Activated CD4-positive, CD25-positive, alpha-beta regulatory T cell (primary cell): ENCODE measurements around the gene RGP1.

ENCODE experiments used
- DNase-seq, 4 experiments: peaks; one replicate each; lab custom pipeline; 2025; lab: John Stamatoyannopoulos, UW

Gene RGP1

DNA sequence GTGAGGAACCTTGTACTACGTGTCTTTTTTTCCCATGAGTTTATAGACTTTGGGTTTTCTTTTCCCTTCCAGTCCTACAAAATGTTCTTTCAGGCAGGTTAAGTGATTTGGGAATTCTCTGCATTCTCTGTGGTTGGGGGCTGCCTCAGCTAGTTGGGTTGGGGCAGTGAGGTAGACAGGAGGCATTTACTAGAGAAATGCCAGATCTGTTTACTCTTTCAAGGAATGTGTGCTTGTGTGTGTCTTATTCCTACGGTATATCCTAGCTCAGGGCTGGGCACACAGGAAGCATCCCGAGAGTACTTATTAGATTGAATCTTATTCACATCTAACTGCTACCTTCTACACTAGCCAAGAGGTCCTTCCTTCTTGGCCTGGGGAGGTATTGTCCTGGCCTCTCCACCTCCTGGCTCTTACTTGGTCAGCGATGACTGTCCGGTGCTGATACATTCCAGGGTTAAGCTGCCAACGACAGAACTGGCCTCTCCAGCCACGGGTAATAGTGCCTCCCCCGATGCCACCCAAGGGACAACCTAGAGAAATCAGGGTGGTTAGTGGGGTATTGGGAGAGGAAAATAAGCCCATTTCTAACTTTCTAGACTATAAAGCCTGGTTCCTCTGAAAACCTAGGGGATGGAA is 5.1 kb upstream of the RGP1 start:
- no peak for DNase-seq

DNA sequence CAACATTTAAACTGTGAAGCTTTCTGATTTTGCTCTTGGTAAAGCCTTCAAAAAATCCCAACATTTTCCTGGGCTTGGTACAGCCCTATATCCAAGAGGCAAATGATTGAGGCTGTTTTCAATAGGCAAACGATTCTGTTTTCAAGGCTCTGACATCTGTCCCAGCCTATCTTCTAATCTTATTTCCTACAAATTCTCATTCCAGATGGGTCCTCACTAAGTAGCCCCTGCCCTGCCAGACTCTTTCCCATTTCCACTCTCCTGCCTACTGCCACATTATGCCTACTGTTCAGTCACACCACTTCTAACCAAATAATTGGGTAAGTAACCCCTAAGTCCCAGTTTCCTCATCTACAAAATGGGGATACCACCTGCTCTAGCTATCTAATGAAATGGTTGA is 3.5 kb upstream of the RGP1 start:
- DNase-seq, result no peak

DNA sequence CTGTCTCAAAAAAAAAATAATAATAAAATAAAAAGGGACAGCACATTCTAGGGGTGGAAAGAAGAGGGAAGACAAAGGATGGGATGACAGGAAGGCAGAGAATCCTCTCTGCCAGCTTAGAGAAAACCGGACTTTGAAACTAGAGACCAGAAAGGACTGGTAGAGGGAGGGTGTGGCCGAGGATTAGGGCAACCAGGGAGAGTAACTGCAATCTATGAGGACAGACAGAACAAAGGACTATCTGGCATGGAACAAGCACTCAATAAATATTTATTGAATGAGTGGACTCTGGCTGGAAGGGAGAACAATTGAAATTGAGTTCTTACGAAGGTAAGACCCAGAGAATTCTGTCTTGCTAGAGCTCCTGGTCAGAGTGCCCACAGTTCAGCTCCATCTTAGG is 2.5 kb upstream of the RGP1 start:
- no peak for DNase-seq

DNA sequence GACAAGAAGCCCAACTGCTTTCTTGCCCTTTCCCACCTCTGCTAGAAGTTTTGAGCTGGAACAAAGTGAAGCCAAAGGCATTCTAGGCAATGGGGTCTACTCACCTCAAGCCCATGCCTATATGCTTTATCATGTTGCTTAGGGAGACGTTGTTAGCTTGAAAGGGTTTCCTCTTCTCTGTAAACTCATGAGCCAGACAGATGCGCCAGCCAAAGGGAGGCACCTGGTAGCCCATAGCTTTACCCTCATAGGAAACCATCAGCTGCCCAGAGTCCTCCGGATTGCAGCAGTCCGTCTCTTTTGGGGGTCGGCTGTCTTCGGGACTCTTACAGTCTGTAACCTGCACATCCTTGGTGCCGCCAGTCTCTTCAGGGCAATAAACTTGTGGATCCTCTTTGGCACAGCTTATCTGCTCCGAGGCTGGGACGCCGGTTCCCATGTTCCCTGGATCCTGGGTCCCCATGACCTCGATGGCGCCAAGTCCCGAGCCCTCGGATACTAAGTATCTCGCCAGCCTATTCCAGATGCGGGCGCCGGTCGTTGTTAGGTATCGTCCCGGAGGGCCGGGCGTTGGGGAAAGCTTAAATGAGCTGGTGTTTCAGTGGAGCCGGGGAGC is 737 bp upstream of the RGP1 start:
- no peak for DNase-seq

DNA sequence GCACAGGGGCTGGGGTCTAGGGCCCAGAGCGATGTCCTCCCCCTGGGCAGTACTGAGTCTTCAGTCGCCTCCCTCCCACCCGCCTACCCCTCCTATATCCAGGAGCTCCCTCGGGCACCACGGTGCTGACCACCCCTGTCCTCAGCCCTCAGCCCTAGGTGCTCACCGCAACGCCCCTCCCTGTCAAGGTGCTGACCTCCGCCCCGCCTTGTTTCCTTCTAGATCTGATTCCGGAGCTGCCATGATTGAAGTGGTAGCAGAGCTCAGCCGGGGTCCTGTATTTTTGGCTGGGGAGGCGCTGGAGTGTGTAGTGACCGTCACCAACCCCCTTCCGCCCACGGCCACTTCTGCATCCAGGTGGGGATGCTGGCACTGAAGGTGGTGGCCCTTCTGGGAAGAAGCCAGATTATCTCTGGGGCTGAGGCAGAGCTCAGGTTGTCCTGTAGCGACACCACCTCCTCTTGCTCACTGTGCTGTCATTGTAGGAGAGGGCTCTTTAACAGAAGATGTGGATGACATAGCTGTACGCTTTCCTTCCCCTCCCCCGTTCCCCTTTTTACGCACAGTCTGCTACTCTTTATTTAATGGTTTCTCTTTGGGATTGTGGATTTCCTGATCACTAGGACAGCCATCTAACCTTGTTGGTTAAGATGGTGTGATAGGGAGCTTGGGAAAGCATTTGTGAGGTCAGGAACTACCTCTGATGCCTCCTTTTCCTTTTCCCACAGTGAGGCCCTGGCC is 598 bp downstream of the RGP1 start:
- DNase-seq, result peak in 1 of 4 experiments; percentile 13

DNA sequence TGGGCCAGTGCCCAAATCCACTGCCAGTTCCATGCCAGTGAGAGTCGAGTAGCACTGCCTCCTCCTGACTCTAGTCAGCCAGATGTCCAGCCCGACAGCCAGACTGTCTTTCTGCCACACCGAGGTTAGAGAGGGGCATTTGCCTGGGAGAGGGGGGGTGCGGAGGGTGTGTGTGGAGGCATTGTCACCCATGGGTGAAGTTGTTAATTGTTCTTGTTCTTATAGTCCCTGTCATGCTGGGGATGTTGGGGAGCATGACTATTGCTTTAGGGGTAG is 1.1 kb downstream of the RGP1 start:
- DNase-seq, result no peak

DNA sequence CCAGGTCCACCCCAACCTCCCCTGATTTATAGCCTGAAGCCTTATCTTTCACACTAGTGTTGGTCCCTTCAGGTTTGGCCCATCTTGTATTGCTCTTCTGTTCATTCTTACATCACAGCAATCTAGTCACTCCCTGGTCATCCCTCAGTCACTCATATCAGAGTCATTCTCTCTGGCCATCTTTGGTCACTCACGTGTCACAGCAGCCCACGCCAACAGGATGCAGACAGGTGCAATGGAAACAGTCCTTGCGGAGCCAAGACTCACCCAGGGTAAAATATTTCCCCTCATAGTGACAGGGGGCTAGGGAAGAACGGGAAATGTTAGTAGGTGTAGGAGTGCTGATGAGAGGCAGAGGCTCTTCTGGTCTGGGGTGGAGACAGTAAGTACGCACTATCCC is 4.4 kb downstream of the RGP1 start:
- no peak for DNase-seq

DNA sequence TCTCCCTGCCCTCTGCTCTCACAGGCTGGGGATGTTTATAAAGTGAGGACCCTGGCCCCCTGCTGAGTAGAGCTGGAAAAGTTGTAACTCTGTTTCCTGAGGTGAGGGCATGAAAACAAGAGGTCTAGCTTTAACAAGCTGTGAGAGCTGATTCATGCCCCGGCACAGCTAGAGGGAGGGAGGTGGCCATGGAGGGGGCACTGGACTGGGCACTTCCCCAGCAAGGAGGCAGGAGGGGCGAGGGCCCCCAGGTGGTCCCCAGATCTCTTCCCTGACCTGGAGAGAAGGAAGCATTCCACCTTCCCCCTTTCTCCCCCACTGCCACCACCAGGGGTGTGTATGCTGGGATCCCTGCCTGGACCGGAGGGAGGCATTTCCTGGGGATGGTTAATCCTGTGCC is 5.2 kb downstream of the RGP1 start, which contains the start of gene MSMP:
TSS of gene MSMP (minus strand) at position 13 of the 400 bp plus-strand sequence. CDS start 147 bp downstream, outside the sequence.
- no peak for DNase-seq

DNA sequence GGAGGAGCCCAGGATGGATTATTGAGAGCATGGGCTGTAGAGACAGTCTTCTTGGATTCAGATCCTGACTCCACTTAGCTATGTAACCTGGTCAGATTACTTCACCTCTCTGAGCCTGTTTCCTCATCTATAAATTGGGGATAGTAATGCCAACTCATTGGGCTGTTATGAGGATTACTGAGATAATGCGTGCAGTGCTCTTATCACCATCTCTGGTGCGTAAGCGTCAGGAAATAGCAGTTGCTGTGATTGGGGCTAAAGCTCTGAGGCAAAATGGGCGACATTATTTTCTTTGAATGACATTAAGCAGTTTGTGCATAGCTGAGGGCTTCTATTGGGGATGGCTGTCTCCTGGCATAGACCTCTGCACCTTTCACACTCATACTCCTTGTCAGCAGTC is 6.0 kb downstream of the RGP1 start:
- no peak for DNase-seq

DNA sequence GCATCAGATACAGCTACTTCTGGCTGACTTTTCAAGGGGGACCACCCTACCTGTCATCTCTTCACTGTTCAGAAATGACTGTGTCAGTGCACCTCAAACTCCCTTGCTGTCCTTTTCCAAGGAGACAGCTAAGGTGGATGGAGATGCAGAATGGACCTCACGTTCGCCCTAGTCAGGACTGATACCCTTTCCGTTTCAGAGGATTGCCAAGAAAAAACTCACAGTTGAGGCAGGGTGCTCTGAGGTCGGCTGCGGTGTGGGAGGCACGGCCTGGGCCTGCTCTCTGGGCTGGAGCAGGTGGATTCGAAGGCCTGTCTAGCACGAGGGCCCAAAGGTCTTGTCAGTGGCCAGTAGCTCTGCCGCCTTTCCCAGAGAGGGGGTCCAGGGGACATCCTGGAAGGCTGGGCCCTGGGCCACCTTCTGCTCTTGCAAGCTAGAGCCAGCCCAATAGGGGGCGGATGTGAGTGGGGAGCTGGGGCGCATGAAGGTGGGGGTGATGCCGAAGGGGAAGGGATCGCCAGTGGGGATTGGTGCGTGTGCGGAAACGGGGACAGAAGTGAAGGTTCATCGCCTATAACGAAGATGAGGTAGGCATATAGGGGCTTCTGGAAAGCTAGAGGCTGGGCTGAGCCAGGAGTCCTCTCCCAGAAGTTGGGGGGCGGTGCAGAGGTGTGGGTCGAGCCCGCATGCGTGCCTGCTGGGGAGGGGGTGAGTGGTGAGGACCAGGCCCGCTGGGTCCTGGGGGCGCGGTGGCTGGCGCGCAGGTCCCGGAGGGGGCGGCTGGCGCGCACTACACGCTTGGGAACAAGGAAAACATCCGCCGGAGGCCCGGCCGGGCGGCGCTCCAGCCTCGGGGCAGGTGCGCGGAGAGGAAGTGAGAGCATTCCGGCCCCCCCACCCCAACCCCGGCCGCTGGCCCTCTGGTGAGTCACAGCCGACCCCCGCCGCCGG is 7.5 kb downstream of the RGP1 start:
- DNase-seq, result peak; percentile 53 to 61 (median 57)

DNA sequence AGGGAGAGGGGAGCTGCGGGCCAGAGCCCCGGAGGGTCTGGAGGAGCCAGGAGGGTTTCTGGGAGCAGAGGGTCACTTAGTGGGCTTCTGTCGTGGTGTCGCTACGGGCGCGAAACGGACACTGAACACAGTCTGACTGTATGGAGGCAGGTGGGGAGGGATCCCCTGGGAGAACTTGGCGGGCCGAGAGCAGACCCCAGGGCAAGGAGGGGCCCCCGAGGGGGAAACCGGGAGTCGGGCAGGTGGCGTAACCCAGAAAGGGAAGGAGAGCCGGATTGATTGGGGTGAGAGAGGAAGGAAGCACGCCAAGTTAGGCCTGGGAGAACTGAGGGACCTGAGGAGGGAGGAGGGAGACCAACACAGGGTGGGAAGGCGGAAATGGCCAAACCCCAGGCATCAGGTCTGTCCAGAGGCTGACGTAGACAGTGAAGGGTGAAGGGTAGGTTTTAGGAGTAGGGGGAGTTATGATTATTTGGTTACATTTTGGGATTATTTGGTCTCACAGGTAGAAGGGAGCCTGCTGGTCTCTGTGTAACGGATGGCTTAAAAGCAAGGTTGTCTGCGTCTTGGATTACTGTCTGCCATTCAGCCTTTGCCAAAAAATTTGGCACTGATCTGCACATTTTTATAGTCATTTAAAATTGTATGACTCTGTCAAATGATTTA is 8.3 kb downstream of the RGP1 start:
- no peak for DNase-seq

DNA sequence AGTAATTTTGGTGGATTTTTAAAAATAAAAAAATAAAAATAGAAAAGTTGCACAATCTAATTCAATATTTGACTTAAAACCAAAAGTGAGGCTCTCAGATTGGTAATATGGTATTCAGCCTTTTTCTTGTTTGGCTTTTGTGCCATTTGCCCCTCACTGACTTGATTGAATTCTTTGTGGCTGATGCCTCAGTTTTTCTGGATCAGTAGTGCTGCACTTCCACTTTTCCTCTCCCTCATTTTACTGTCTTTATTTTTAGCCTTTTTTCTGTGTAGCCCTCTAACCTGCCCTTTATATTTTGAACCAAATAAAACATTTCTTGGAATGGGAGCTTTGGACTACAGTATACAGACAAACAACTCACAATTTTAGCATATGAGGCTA is 8.8 kb downstream of the RGP1 start:
- no peak for DNase-seq

DNA sequence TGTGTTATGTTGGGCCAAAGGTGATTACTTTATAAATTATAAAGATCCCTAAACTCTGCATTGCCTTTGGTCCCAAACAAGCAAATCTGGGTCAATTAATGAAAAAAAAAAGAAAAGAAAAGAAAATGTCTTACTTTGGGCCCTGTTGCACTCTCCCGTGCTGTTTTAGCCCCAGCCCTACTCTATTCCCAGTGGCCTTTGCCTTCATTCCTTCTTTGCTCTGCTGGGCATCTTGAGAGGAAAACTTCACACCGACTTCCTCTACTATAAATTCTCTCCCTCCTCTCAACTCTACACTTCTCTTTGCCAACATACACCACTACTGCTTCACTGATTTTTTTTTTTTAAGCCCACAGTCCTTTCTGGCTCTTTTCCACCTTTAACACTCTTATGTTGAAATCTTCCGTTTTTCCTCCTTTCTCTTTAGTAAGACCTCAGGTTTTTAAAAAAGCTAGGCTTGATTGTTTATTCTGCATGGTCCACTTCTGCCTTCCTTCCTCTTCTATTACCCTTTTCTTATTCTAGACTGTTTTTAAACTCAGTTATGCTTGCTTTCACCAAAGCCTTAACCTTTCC is 9.5 kb downstream of the RGP1 start:
- DNase-seq, result no peak

DNA sequence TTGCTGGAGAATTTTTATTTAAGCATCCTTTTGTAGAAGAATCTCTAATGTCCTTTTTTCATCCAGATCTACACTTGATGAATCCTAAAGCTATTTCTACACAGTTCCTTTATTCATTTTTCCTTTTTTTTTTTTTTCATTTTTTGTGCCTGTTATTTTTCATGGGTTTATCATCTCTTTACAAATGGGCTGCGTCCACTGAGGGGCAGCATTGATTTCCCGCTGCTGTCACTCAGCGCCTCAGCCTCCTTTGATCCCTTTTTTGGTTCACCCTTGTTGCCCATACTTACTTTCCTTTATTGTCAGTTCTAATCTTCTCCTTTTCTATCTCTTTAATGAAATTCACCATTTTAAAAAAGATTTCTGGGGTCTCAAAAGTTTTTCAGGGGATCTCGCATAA is 10.7 kb downstream of the RGP1 start:
- no peak for DNase-seq

DNA sequence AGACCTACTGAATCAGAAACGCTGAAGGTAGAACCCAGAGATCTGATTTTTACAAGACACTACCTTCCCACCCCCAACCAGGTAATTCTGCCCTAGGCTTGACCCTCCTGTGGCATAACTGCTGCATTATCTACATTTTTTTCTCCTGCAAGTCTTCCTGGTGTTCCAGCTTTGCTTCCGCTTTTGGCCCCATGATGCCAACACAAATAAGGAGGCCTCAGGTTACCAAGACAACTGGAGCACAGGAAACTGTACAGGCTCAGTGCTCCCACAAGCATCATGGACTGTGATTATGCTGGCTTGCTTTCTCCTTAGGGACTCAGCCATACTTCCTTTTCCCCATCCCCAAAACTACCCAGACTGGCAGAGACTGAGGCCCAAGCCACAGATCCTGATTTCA is 11.6 kb downstream of the RGP1 start:
- no peak for DNase-seq

DNA sequence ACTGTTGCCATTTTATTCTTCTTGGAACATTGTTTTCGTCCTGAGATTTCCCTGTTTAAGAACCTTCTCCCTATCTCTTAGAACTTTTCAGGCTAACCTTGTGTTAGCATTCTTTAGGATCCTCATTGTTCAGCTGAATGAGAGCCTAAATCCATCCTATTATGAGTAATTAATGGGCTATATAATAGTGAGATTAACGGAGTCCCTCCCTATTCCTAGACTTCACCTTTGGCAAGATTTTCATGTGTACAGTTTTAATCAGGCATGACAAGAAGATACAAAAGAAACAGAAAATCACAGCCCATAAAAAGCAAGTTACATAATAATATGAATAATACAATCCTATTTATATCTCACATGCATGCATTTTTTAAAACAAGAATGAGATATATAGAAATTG is 14.1 kb downstream of the RGP1 start:
- DNase-seq, result no peak

DNA sequence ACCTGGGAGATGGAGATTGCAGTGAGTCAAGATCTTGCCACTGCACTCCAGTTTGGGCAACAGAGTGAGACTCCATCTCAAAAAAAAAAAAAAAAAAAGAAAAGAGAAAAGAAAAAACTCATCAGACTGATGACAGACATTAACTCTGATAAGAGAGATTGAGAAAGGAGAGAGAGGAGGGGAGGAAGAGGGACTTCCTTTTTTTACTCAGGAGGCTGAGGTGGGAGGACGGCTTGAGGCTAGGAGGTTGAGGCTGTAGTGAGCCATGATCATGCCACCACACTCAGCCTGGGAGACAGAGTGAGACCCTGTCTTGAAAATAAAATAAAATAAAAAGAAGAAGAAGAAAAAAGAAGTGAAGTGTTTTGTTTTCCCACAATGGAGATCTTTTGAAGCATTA is 14.7 kb downstream of the RGP1 start:
- DNase-seq, result no peak

DNA sequence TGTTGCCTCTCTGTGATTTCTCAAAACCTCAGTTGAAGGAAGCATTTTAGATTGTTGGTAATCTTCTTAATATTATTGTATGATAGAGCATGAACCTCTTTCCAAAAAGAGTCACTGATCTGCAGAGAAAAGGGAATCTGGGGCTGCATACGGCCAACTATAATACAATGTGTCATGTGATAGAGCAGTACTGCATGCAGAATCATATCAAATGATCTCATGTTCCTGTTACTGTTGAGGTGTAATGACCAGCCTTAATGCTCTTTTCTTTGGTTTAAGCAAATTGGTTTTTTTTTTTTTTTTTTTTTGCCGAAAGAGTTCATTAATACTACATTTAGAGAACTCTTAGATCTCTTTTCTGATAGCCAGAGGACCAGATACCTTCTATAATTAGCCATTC is 17.9 kb downstream of the RGP1 start:
- DNase-seq, result no peak

DNA sequence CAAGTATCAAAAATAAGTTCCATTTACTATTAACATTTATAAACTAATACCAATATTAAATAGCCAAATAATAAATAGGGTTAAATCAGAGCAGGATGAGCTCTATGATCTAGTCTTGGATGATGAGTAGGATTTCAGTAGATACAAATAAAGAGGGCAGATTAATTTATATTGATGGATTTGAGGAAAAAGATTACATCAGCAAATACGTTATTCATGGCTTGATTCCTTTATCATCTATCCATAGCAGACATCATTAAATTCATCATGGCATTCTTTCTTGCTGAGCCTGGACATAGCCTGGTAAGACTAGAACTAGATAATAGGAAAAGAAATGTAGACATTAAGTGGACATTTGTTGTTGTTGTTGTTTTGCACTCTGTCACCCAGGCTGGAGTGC is 18.4 kb downstream of the RGP1 start:
- DNase-seq, result no peak

DNA sequence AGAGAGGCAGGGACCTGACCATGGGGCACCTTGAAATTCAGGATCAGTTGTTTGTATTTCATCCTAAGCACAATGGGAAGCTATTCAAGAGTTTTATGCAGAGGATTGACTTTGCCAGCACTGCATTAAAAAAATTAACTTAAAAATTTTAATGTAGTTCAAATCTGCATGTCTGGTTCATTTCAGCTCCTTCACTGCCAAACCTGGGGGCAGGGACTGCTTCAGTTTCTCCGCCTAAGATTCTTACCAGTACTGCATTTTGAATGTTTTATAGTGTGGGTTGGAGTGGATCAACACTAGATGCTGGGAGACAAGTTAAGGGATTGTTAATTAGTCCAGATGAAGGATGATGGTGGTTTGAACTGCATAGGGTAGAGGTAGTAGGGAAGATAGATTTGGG is 20.7 kb downstream of the RGP1 start:
- no peak for DNase-seq

DNA sequence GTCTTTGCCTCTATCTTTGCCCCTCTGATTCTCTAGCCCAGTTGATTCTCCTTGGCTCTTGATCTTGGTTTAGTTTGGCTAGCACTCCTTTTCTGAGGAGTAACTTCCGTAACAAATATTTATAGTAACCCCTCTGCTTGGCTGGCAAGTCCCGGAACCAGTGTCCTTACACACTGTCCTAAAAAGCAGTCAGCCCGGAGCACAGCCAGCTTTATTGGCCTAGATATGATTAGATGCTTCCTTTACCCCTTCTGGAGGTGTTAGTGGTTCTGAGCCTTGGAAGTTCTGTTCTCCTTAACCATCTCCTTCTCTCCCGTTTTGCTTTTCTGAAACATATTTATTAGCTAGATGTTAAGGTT is 22.0 kb downstream of the RGP1 start:
- no peak for DNase-seq

DNA sequence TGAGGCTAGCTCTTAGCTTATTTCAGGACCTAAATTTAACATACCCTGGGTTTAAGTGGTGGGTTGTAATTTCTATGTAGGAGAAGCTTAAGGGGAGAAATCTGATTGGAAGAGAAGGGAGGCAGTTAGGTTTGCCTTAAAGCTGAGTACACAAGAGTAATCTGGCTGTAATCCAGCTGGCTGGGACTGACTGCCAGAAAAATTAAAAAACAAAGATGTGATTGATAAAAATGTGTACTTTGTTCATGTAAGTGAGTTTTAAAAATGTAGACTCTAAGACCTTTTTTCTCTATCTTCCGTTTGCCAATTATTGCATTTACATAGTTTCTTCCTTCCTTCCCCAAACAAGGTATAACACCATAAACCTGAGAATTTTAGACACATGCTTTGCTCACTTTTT is 22.4 kb downstream of the RGP1 start:
- DNase-seq, result no peak
